HepG2 (cell line): ENCODE measurements around the gene TOMM20.

Source experiments
- CTCF ChIP-seq: sonication (generic); formaldehyde crosslinking; IDR thresholded peaks from 2 replicates; pipeline ENCODE4 v1.5.0; 2020; ENCODE audit warnings: mild to moderate bottlenecking, missing genetic modification reagents, moderate library complexity
- GATAD1 ChIP-seq: IDR thresholded peaks from 2 replicates; pipeline ENCODE4 v1.6.1; 2016; ENCODE audit warnings: missing genetic modification reagents, missing compliant biosample characterization
- GATAD2A ChIP-seq: IDR thresholded peaks from 2 replicates; pipeline ENCODE4 v1.6.1; 2016
- KAT7 ChIP-seq: IDR thresholded peaks from 2 replicates; pipeline ENCODE4 v1.6.1; 2018; ENCODE audit warnings: borderline replicate concordance, missing compliant biosample characterization
- SMC3 ChIP-seq: IDR thresholded peaks from 2 replicates; pipeline ENCODE4 v1.6.1; 2011; ENCODE audit warnings: low read length, improper control_type of control experiment
- ZNF501 ChIP-seq: sonication (generic); formaldehyde crosslinking; IDR thresholded peaks from 2 replicates; pipeline ENCODE4 v1.5.1; 2020; ENCODE audit warnings: mild to moderate bottlenecking, moderate library complexity, missing genetic modification reagents
- ZNF576 ChIP-seq: sonication (generic); formaldehyde crosslinking; IDR thresholded peaks from 2 replicates; pipeline ENCODE4 v1.4.0; 2020; ENCODE audit warnings: mild to moderate bottlenecking, missing genetic modification reagents
- TF ChIP-seq, protein P1 (sequence below): fragments of 450-650 bp; IDR thresholded peaks from 2 replicates; pipeline ENCODE4 v1.6.1; 2016
- TF ChIP-seq, protein P2 (sequence below), 2 experiments: sonication (generic) in 1 of 2; formaldehyde crosslinking in 1 of 2; IDR thresholded peaks; 2 replicates each; pipeline versions ENCODE4 v1.5.1 to v1.6.1; 2011 to 2020; ENCODE audit warnings: borderline replicate concordance in 1 of 2, low read depth in 1 of 2, low read length in 1 of 2, mild to moderate bottlenecking in 1 of 2, missing genetic modification reagents in 1 of 2, moderate library complexity in 1 of 2

GRCh38 chr1:235067396-235068157, 61.1 kb downstream of the TOMM20 start:
- TF ChIP-seq ZNF501 (CRISPR knock-in tag) (peak; percentile 26; the same call in 1 of the 2 replicates), GATAD1 (0 out of 2 replicates have a peak, but pooled peaks have one; percentile 37), GATAD2A (CRISPR knock-in tag) (peak; percentile 46; the same call in 1 of the 2 replicates), KAT7 (0 out of 2 replicates have a peak, but pooled peaks have one; percentile 12), CTCF (CRISPR knock-in tag) (no peak), SMC3 (no peak), ZNF576 (CRISPR knock-in tag) (no peak)
- TF ChIP-seq, protein P1, sequence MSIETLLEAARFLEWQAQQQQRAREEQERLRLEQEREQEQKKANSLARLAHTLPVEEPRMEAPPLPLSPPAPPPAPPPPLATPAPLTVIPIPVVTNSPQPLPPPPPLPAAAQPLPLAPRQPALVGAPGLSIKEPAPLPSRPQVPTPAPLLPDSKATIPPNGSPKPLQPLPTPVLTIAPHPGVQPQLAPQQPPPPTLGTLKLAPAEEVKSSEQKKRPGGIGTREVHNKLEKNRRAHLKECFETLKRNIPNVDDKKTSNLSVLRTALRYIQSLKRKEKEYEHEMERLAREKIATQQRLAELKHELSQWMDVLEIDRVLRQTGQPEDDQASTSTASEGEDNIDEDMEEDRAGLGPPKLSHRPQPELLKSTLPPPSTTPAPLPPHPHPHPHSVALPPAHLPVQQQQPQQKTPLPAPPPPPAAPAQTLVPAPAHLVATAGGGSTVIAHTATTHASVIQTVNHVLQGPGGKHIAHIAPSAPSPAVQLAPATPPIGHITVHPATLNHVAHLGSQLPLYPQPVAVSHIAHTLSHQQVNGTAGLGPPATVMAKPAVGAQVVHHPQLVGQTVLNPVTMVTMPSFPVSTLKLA = no peak
- TF ChIP-seq, protein P2, sequence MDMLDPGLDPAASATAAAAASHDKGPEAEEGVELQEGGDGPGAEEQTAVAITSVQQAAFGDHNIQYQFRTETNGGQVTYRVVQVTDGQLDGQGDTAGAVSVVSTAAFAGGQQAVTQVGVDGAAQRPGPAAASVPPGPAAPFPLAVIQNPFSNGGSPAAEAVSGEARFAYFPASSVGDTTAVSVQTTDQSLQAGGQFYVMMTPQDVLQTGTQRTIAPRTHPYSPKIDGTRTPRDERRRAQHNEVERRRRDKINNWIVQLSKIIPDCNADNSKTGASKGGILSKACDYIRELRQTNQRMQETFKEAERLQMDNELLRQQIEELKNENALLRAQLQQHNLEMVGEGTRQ (IDR thresholded peaks at IDR 0.05; ENCODE audit: low read depth, low read length) = no peak
- TF ChIP-seq, protein P2 (CRISPR knock-in tag; IDR thresholded peaks at IDR 0.05; ENCODE audit: borderline replicate concordance) = no peak
